GM12874 (cell line): Measurements from ENCODE around the gene DYSF.

Experiments
- CTCF ChIP-seq: IDR thresholded peaks from 2 replicates; pipeline ENCODE4 v1.5.1; 2011; ENCODE audit warnings: low read depth, mild to moderate bottlenecking, control low read depth, low read length, moderate library complexity; ENCODE audit not compliant: insufficient read depth

DYSF gene

GRCh38 chr2:71695235-71696120 is 242.1 kb downstream of the DYSF start:
- no peak for TF ChIP-seq CTCF

GRCh38 chr2:71696381-71696780 is 243.0 kb downstream of the DYSF start:
- TF ChIP-seq CTCF, result no peak

GRCh38 chr2:71697106-71698004 is 244.0 kb downstream of the DYSF start:
- TF ChIP-seq CTCF, result no peak

GRCh38 chr2:71699428-71699827 is 246.1 kb downstream of the DYSF start:
- no peak for TF ChIP-seq CTCF

GRCh38 chr2:71700041-71700657 is 246.8 kb downstream of the DYSF start:
- no peak for TF ChIP-seq CTCF

GRCh38 chr2:71700658-71701397 is 247.5 kb downstream of the DYSF start:
- TF ChIP-seq CTCF, result no peak
